Endodermal cell (in vitro differentiated cells): Measurements from ENCODE around the gene CFAP46. TPM values are rescaled to one million over a fixed set of nuclear protein-coding genes. Genes with fewer than 3 reads are reported as not detected.

Source experiments
- DNase-seq: peaks from one replicate; pipeline ENCODE4 v3.0.0-alpha.2; 2017
- H3K27ac ChIP-seq: 2 replicates; pipeline ENCODE4 v1.5.1; 2013; ENCODE audit warnings: mild to moderate bottlenecking, low read depth, low read length, moderate library complexity
- H3K27me3 ChIP-seq: 2 replicates; pipeline ENCODE4 v1.6.1; 2013; ENCODE audit warnings: mild to moderate bottlenecking, low read length, moderate library complexity; ENCODE audit not compliant: insufficient read depth, control insufficient read depth, poor library complexity, severe bottlenecking
- H3K36me3 ChIP-seq: 2 replicates; pipeline ENCODE4 v1.7.0; 2013; ENCODE audit warnings: mild to moderate bottlenecking, low read length, moderate library complexity; ENCODE audit not compliant: control insufficient read depth, insufficient read depth
- H3K4me1 ChIP-seq: one replicate; pipeline ENCODE4 v1.7.0; 2013; ENCODE audit warnings: low read length; ENCODE audit not compliant: control insufficient read depth, insufficient read depth
- H3K4me3 ChIP-seq: 2 replicates; pipeline ENCODE4 v1.5.1; 2013; ENCODE audit warnings: mild to moderate bottlenecking, low read length, moderate library complexity
- H3K9ac ChIP-seq: 2 replicates; pipeline ENCODE4 v1.6.1; 2013; ENCODE audit warnings: mild to moderate bottlenecking, low read length, moderate library complexity; ENCODE audit not compliant: poor library complexity, severe bottlenecking; ENCODE audit errors: extremely low read depth
- H3K9me3 ChIP-seq: 2 replicates; pipeline ENCODE4 v1.6.1; 2013; ENCODE audit warnings: mild to moderate bottlenecking, low read length, moderate library complexity; ENCODE audit not compliant: control insufficient read depth
- H3K27ac Mint-ChIP-seq: 2 replicates; pipeline ENCODE4 v1.8.0; 2020; ENCODE audit warnings: mixed read lengths
- H3K27me3 Mint-ChIP-seq: 2 replicates; pipeline ENCODE4 v1.8.0; 2021; ENCODE audit warnings: mild to moderate bottlenecking, mixed read lengths; ENCODE audit not compliant: insufficient read depth
- H3K36me3 Mint-ChIP-seq: 2 replicates; pipeline ENCODE4 v1.8.0; 2020; ENCODE audit warnings: low read depth, mixed read lengths
- H3K4me1 Mint-ChIP-seq: 2 replicates; pipeline ENCODE4 v1.8.0; 2020; ENCODE audit warnings: mixed read lengths
- H3K4me3 Mint-ChIP-seq: 2 replicates; pipeline ENCODE4 v1.8.0; 2020; ENCODE audit warnings: mild to moderate bottlenecking, moderate library complexity, mixed read lengths
- H3K9me3 Mint-ChIP-seq: 2 replicates; pipeline ENCODE4 v1.8.0; 2020; ENCODE audit warnings: mild to moderate bottlenecking, mixed read lengths
- WGBS, 2 experiments: methylation state at CpG; one replicate each; pipeline versions ENCODE4 v1.1.5 to v1.1.7; 2013; ENCODE audit warnings: missing lambda C conversion rate in 2 of 2, mixed read lengths in 1 of 2; ENCODE audit not compliant: insufficient coverage in 1 of 2, insufficient read length in 1 of 2; 5-methylcytosine and 5-hydroxymethylcytosine counted together
- total RNA-seq, 2 donors: library from RNA; stranded (reverse); fragmentation: NEBNext Ultra II Directional in 1 of 2; extraction: Animal tissue kit (Norgen Biotek cat#: 25700) in 1 of 2; gene quantifications; 2 replicates in 1 of 2; 3 replicates in 1 of 2; pipeline ENCODE4 v1.2.1, GENCODE V29; 2021
- TF ChIP-seq, protein P1 (sequence below): fragments of 200-600 bp; sonication (generic); conservative IDR thresholded peaks from 2 replicates; pipeline ENCODE4 v1.5.0; 2021; ENCODE audit warnings: antibody characterized with exemption, mild to moderate bottlenecking

Gene CFAP46
- total RNA-seq, 2 donors from 2014 or later, result 9.9 to 10.5 TPM

DNA sequence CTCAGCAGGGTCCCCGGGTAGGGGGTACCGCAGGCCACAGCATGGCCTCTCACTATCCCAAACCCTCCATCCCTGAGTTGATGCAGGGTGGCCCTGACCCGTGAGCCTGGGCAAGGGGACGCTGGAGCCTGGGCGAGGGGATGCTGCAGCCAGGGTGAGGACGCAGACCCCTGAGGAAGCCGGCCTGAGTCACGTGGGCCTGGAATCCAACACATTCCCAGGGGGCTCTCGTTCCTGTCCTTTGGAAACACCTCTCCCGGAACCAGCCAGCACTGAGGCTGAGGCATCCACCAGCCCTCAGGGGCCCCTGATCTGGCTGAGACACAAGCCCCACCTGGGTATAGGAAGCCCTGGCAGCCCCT lies 95.0 kb downstream of the CFAP46 start:
- Mint-ChIP-seq H3K4me3 (no peak overlapping the region), H3K9me3 (peaks cover 13% of the 10 kb centered on the region), H3K4me1 (no peaks in the 10 kb centered on the region), H3K27me3 (peaks cover 2% of the 10 kb centered on the region), H3K27ac (no peak overlapping the region), H3K36me3 (no peaks in the 10 kb centered on the region)
- H3K4me1 ChIP-seq, result no peaks in the 10 kb centered on the region
- WGBS, 2 experiments, result 92% methylated on average over 5 to 10 of the region's 10 CpGs
- peak; percentile 36 for DNase-seq
- H3K4me3 ChIP-seq, result no peak overlapping the region
- H3K27ac ChIP-seq, result no peak overlapping the region
- TF ChIP-seq, protein P1, sequence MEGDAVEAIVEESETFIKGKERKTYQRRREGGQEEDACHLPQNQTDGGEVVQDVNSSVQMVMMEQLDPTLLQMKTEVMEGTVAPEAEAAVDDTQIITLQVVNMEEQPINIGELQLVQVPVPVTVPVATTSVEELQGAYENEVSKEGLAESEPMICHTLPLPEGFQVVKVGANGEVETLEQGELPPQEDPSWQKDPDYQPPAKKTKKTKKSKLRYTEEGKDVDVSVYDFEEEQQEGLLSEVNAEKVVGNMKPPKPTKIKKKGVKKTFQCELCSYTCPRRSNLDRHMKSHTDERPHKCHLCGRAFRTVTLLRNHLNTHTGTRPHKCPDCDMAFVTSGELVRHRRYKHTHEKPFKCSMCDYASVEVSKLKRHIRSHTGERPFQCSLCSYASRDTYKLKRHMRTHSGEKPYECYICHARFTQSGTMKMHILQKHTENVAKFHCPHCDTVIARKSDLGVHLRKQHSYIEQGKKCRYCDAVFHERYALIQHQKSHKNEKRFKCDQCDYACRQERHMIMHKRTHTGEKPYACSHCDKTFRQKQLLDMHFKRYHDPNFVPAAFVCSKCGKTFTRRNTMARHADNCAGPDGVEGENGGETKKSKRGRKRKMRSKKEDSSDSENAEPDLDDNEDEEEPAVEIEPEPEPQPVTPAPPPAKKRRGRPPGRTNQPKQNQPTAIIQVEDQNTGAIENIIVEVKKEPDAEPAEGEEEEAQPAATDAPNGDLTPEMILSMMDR, result no peak
- no peaks in the 10 kb centered on the region for H3K27me3 ChIP-seq
- H3K9ac ChIP-seq, result no peak overlapping the region
- no peaks in the 10 kb centered on the region for H3K36me3 ChIP-seq
- H3K9me3 ChIP-seq, result peaks cover 4% of the 10 kb centered on the region

DNA sequence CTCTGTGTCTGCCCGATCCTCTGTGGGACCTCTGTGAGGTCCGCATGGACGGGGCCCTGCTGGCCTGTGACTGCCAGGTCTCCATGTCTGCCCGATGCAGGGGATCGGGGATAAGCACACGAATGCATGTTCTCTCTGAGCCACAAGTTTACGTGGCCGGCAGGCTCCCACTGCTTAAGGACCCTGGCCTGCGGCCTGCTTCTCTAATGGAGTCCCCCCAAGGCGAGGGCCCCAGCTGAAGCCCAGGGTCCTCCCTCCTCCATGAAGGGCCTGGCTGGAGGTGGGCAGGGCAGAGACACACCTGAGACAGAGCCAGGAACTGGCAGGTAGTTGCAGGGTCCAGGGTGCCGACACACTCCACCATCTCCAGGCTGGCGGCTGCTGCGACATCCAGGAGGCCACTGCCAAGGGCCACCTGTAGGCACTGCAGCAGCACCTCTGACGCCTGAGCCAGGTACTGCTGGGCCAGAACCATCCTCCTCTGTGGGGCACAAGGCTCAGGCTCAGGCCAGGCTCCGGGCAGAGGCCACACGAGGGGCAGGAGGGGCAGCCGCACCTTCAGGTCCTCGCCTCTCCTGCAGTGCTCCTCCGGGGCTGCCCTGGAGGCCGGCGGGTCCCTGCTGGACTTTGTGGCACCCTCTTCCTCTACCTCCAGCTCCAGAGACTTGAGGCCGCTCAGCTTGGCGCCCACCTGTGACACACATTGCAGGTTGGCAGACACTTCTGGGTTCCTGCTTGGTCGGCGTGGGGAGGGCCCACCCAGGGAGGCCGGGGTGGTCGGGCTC lies 95.5 kb downstream of the CFAP46 start:
- Histone ChIP-seq H3K4me3 (no peak overlapping the region), H3K27ac (no peak overlapping the region), H3K9me3 (peaks cover 9% of the 10 kb centered on the region), H3K4me1 (no peaks in the 10 kb centered on the region), H3K27me3 (no peaks in the 10 kb centered on the region), H3K36me3 (no peaks in the 10 kb centered on the region), H3K9ac (no peak overlapping the region)
- 93 to 94% methylated on average over 17 to 27 of the region's 27 CpGs for WGBS, 2 experiments
- no peaks in the 10 kb centered on the region for H3K4me1 Mint-ChIP-seq
- H3K27me3 Mint-ChIP-seq, result peaks cover 3% of the 10 kb centered on the region
- H3K9me3 Mint-ChIP-seq, result peaks cover 18% of the 10 kb centered on the region
- TF ChIP-seq, protein P1, result no peak
- peak; percentile 41 for DNase-seq
- no peak overlapping the region for H3K27ac Mint-ChIP-seq
- H3K36me3 Mint-ChIP-seq, result no peaks in the 10 kb centered on the region
- H3K4me3 Mint-ChIP-seq, result no peak overlapping the region

DNA sequence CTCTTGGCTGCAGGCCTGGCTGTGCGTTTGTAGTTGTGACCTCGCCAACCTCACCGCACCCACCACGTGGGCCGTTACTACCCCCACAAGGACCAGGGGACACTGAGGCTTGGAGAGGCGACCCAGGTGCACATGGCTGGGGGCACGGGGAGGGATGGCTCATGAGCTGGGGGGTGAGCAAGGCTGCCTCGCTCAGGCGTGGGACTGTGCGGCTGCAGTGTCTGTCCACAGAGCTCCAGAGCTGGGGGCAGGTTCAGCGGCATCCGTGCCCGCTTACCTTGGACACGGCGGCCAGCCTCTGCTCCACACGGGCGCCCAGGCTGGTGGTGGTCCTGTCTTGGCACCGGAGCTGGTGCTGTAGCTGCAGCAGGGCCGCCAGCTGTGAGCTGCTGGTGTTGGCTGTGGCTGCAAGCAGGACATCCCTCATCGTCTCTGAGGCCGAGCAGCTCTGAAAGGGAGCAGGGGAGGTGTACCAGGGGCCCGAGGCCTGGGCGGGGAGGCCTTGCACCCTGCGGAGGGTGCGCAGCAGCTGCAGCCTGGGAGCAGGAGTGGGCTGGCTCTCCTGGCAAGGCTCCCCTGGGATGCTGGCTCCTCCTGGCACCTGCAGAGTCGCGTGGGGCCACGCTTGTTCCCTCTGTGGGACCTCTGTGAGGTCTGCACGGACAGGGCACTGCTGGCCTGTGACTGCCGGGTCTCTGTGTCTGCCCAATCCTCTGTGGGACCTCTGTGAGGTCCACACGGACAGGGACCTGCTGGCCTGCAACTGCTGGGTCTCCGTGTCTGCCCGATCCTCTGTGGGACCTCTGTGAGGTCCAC lies 96.4 kb downstream of the CFAP46 start:
- DNase-seq, result peak; percentile 30

More for the DNA sequence above, 96.4 kb downstream of the CFAP46 start:
- H3K4me1 Mint-ChIP-seq, result no peaks in the 10 kb centered on the region
- 92 to 94% methylated on average over 19 to 33 of the region's 33 CpGs for WGBS, 2 experiments
- peaks cover 3% of the 10 kb centered on the region for H3K27me3 Mint-ChIP-seq
- H3K27ac ChIP-seq, result no peak overlapping the region
- H3K27ac Mint-ChIP-seq, result no peak overlapping the region
- no peak overlapping the region for H3K4me3 Mint-ChIP-seq
- H3K4me1 ChIP-seq, result no peaks in the 10 kb centered on the region
- H3K36me3 Mint-ChIP-seq, result no peaks in the 10 kb centered on the region
- H3K9me3 ChIP-seq, result peaks cover 9% of the 10 kb centered on the region
- H3K4me3 ChIP-seq, result no peak overlapping the region
- H3K9ac ChIP-seq, result no peak overlapping the region
- H3K36me3 ChIP-seq, result no peaks in the 10 kb centered on the region
- H3K9me3 Mint-ChIP-seq, result peaks cover 17% of the 10 kb centered on the region
- TF ChIP-seq, protein P1, result no peak
- H3K27me3 ChIP-seq, result no peaks in the 10 kb centered on the region
